ENCODE measurements around the gene MPO. TPM values are rescaled to one million over a fixed set of nuclear protein-coding genes. Genes with fewer than 3 reads are reported as not detected.

The MPO gene
- total and polyA plus RNA-seq, 2 donors (not counting 1 experiment from before 2014, with no cell fraction given), result 0.01 TPM; not detected in 1

GRCh38 chr17:58262149-58262548 is 18.6 kb downstream of the MPO start:
- Histone ChIP-seq H3K4me3 (replicated peaks in 1 of 4; ENCODE audit: control extremely low read depth in 1 of 4, insufficient read depth in 1 of 4, low read depth in 3 of 4, low read length in 4 of 4) (no peak overlapping the region), H3K4me1 (ENCODE audit: control insufficient read depth, extremely low read depth, insufficient read depth, low read length) (no peaks in the 10 kb centered on the region), H3K79me2 (ENCODE audit: control insufficient read depth, insufficient read depth, low read length) (no peaks in the 10 kb centered on the region), H3K9me3 (ENCODE audit: control insufficient read depth, insufficient read depth, low read depth, low read length) (no peaks in the 10 kb centered on the region), H3K9ac (ENCODE audit: insufficient read depth, low read length) (no peak overlapping the region), H3K27ac (ENCODE audit: insufficient read depth, low read length) (no peak overlapping the region), H3K27me3 (ENCODE audit: control insufficient read depth, insufficient read depth, low read length) (peaks cover 2% of the 10 kb centered on the region), H4K20me1 (ENCODE audit: control insufficient read depth, extremely low read depth, insufficient read depth, low read length) (no peaks in the 10 kb centered on the region), H3K36me3 (ENCODE audit: control insufficient read depth, insufficient read depth, low read length) (no peaks in the 10 kb centered on the region), H3K4me2 (ENCODE audit: extremely low read depth, insufficient read depth, low read length) (no peak overlapping the region), H2AFZ (ENCODE audit: low read length) (no peak overlapping the region)
- no peak for TF ChIP-seq EZH2 (IDR thresholded peaks at IDR 0.05; ENCODE audit: low read length, missing control alignments)
- DNase-seq (ENCODE audit: low read depth in 2 of 2), result no peak

GRCh38 chr17:58254803-58255202 is 25.9 kb downstream of the MPO start:
- H4K20me1 ChIP-seq (ENCODE audit: control insufficient read depth, extremely low read depth, insufficient read depth, low read length), result no peaks in the 10 kb centered on the region
- H3K27ac ChIP-seq (ENCODE audit: insufficient read depth, low read length), result no peak overlapping the region
- H3K4me3 ChIP-seq (replicated peaks in 1 of 4; ENCODE audit: control extremely low read depth in 1 of 4, insufficient read depth in 1 of 4, low read depth in 3 of 4, low read length in 4 of 4), result no peak overlapping the region
- no peak for DNase-seq (ENCODE audit: low read depth in 2 of 2)
- no peaks in the 10 kb centered on the region for H3K9me3 ChIP-seq (ENCODE audit: control insufficient read depth, insufficient read depth, low read depth, low read length)
- no peaks in the 10 kb centered on the region for H3K79me2 ChIP-seq (ENCODE audit: control insufficient read depth, insufficient read depth, low read length)
- TF ChIP-seq CTCF (conservative IDR thresholded peaks at IDR 0.05 in 1 of 2, IDR thresholded peaks at IDR 0.05 in 1 of 2; ENCODE audit: low read depth in 1 of 2, low read length in 2 of 2) (no peak), EZH2 (IDR thresholded peaks at IDR 0.05; ENCODE audit: low read length, missing control alignments) (no peak)
- no peak overlapping the region for H3K4me2 ChIP-seq (ENCODE audit: extremely low read depth, insufficient read depth, low read length)
- H2AFZ ChIP-seq (ENCODE audit: low read length), result no peak overlapping the region
- H3K4me1 ChIP-seq (ENCODE audit: control insufficient read depth, extremely low read depth, insufficient read depth, low read length), result no peaks in the 10 kb centered on the region
- peaks cover 12% of the 10 kb centered on the region for H3K27me3 ChIP-seq (ENCODE audit: control insufficient read depth, insufficient read depth, low read length)
- no peaks in the 10 kb centered on the region for H3K36me3 ChIP-seq (ENCODE audit: control insufficient read depth, insufficient read depth, low read length)
- H3K9ac ChIP-seq (ENCODE audit: insufficient read depth, low read length), result no peak overlapping the region

- Histone ChIP-seq H3K36me3 (ENCODE audit: control insufficient read depth, insufficient read depth, low read length) (no peaks in the 10 kb centered on the region), H4K20me1 (ENCODE audit: control insufficient read depth, extremely low read depth, insufficient read depth, low read length) (no peaks in the 10 kb centered on the region), H3K4me2 (ENCODE audit: extremely low read depth, insufficient read depth, low read length) (no peak overlapping the region), H3K9ac (ENCODE audit: insufficient read depth, low read length) (no peak overlapping the region), H3K4me1 (ENCODE audit: control insufficient read depth, extremely low read depth, insufficient read depth, low read length) (no peaks in the 10 kb centered on the region), H2AFZ (ENCODE audit: low read length) (no peak overlapping the region), H3K27me3 (ENCODE audit: control insufficient read depth, insufficient read depth, low read length) (peaks cover 20% of the 10 kb centered on the region), H3K79me2 (ENCODE audit: control insufficient read depth, insufficient read depth, low read length) (no peaks in the 10 kb centered on the region), H3K9me3 (ENCODE audit: control insufficient read depth, insufficient read depth, low read depth, low read length) (no peaks in the 10 kb centered on the region), H3K27ac (ENCODE audit: insufficient read depth, low read length) (no peak overlapping the region), H3K4me3 (replicated peaks in 1 of 4; ENCODE audit: control extremely low read depth in 1 of 4, insufficient read depth in 1 of 4, low read depth in 3 of 4, low read length in 4 of 4) (no peak overlapping the region)
- no peak for TF ChIP-seq EZH2 (IDR thresholded peaks at IDR 0.05; ENCODE audit: low read length, missing control alignments)
- TF ChIP-seq CTCF (conservative IDR thresholded peaks at IDR 0.05 in 1 of 2, IDR thresholded peaks at IDR 0.05 in 1 of 2; ENCODE audit: low read depth in 1 of 2, low read length in 2 of 2), result no peak
- no peak for DNase-seq (ENCODE audit: low read depth in 2 of 2)
Measured at GRCh38 chr17:58253082-58253481, 27.7 kb downstream of the MPO start.
